SK-N-SH (cell line): ENCODE data around the gene PTPRC.

ENCODE experiments used
- CTCF ChIP-seq: fragments of 200-600 bp; sonication (generic); IDR thresholded peaks from 2 replicates; pipeline ENCODE4 v1.6.1; 2017; ENCODE audit warnings: antibody characterized with exemption, mild to moderate bottlenecking, moderate library complexity
- MXI1 ChIP-seq: IDR thresholded peaks from 2 replicates; pipeline ENCODE4 v1.6.1; 2012; ENCODE audit warnings: mild to moderate bottlenecking, low read depth, low read length, improper control_type of control experiment
- REST ChIP-seq: IDR thresholded peaks from 2 replicates; pipeline ENCODE4 v1.6.1; 2012; ENCODE audit warnings: mild to moderate bottlenecking, low read depth, low read length, moderate library complexity
- YY1 ChIP-seq: IDR thresholded peaks from 2 replicates; pipeline ENCODE4 v1.4.0; 2012; ENCODE audit warnings: low read depth, mild to moderate bottlenecking
- TF ChIP-seq, protein P1 (sequence below): IDR thresholded peaks from 2 replicates; pipeline ENCODE4; 2012

GRCh38 chr1:198798923-198799386, 160.1 kb downstream of the PTPRC start:
- TF ChIP-seq CTCF: no peak
- TF ChIP-seq YY1: no peak
- TF ChIP-seq, protein P1, sequence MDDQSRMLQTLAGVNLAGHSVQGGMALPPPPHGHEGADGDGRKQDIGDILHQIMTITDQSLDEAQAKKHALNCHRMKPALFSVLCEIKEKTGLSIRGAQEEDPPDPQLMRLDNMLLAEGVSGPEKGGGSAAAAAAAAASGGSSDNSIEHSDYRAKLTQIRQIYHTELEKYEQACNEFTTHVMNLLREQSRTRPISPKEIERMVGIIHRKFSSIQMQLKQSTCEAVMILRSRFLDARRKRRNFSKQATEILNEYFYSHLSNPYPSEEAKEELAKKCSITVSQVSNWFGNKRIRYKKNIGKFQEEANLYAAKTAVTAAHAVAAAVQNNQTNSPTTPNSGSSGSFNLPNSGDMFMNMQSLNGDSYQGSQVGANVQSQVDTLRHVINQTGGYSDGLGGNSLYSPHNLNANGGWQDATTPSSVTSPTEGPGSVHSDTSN: no peak
- TF ChIP-seq REST: no peak
- TF ChIP-seq MXI1: no peak
